ENCODE results near the gene MYRIP.

The MYRIP gene

DNA sequence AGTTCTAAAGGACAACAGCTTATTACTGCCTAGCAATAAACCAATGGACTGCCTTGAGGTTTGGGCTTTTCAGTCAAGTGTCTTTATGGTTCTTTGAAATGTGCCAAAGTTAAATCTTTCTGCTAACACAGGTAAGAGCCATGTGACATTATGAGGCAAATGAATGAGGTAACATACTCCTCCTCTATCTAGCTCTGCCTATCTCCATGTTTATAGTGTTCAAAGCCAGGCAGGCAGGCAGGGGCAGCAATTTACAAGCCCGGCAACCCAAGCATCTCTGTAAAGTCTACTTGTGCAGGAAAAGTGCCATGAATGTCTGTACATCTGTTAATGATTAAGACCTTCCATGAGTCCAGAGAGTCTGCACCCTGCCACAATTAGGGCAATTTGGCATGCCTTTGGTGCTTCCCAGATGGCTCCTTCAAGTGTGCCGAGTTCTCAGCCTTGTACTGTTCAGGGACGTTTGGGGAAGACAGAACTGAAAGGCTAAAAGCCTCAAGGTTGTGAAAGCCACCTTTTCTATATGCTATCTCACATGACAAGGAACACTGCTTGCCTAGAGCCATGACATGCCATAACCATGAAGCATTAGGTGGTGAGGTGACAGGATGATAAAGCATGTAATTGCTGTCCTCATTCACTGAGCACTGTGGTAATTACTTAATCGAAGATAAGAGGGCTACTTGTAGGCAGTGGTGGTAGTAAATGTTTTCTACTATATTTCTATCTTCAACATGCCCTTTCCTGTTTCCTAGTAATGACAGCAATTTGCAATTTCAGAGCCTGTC, 458.7 kb downstream of the MYRIP start:
- no peak overlapping the region for H3K4me3 ChIP-seq (ENCODE audit: insufficient read depth, low read length, poor library complexity, severe bottlenecking)
- H3K9ac ChIP-seq (ENCODE audit: low read length) = no peak overlapping the region
- no peak overlapping the region for H3K27ac ChIP-seq (ENCODE audit: low read depth, low read length)
- H3K79me2 ChIP-seq (ENCODE audit: insufficient read depth, low read length) = no peaks in the 10 kb centered on the region
- H3K36me3 ChIP-seq (ENCODE audit: low read length) = no peaks in the 10 kb centered on the region
- H4K20me1 ChIP-seq (ENCODE audit: low read depth, low read length) = no peaks in the 10 kb centered on the region
- no peak overlapping the region for H2AFZ ChIP-seq (ENCODE audit: low read depth, low read length, severe bottlenecking)
- H3K9me2 ChIP-seq (replicated peaks; ENCODE audit: insufficient read depth, low read length) = no peaks in the 10 kb centered on the region
- H3K9me3 ChIP-seq (ENCODE audit: insufficient read depth, low read length) = no peaks in the 10 kb centered on the region
- no peaks in the 10 kb centered on the region for H3F3A ChIP-seq (ENCODE audit: insufficient read depth)
- H3K27me3 ChIP-seq (ENCODE audit: low read length) = no peaks in the 10 kb centered on the region
- TF ChIP-seq, protein P1, sequence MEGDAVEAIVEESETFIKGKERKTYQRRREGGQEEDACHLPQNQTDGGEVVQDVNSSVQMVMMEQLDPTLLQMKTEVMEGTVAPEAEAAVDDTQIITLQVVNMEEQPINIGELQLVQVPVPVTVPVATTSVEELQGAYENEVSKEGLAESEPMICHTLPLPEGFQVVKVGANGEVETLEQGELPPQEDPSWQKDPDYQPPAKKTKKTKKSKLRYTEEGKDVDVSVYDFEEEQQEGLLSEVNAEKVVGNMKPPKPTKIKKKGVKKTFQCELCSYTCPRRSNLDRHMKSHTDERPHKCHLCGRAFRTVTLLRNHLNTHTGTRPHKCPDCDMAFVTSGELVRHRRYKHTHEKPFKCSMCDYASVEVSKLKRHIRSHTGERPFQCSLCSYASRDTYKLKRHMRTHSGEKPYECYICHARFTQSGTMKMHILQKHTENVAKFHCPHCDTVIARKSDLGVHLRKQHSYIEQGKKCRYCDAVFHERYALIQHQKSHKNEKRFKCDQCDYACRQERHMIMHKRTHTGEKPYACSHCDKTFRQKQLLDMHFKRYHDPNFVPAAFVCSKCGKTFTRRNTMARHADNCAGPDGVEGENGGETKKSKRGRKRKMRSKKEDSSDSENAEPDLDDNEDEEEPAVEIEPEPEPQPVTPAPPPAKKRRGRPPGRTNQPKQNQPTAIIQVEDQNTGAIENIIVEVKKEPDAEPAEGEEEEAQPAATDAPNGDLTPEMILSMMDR (IDR thresholded peaks at IDR 0.05; ENCODE audit: insufficient read depth, low read length, poor library complexity, severe bottlenecking) = no peak
- TF ChIP-seq EZH2phosphoT487 (conservative IDR thresholded peaks at IDR 0.05; ENCODE audit: low read length) = no peak
- H3K4me2 ChIP-seq (ENCODE audit: low read depth, low read length, poor library complexity, severe bottlenecking) = no peak overlapping the region

DNA sequence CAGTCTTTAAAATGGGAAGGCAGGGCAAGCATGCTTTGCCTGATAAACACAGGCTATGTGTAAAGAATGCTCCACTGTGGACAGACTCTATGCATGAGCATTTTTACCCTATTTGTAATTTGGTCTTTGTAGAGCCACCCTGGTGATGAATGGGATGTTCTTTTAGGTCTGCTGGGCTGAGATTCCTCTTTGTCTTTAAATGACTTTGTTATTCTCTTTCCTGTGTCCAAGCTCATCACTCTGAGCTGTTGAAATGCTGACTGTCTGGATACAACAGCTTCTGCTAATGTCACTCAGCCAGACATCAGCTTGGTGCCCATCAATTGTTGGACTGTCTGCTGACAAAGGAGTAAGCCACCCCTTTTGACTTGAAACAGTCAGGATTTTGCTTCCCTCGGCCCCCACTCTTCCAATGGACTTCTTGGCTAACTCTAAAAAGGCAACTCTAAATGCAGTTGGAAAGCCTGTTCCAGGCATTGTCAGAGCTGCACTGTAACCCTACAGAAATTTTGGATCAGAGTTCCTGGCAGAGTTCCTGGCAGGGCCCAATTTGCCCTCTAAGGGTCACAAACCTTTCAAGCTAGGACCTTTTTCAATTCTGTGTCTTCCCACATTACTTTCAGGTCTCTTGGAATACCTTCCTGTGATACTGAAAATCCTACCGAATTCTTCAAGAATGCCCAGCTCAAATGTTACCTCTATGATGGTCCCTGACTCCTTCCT, 459.6 kb downstream of the MYRIP start:
- no peaks in the 10 kb centered on the region for H3K27me3 ChIP-seq (ENCODE audit: low read length)
- no peak overlapping the region for H3K4me3 ChIP-seq (ENCODE audit: insufficient read depth, low read length, poor library complexity, severe bottlenecking)
- H3K9me2 ChIP-seq (replicated peaks; ENCODE audit: insufficient read depth, low read length) = no peaks in the 10 kb centered on the region
- no peak for TF ChIP-seq EZH2phosphoT487 (conservative IDR thresholded peaks at IDR 0.05; ENCODE audit: low read length)
- TF ChIP-seq, protein P1 (IDR thresholded peaks at IDR 0.05; ENCODE audit: insufficient read depth, low read length, poor library complexity, severe bottlenecking) = no peak
- H3K9ac ChIP-seq (ENCODE audit: low read length) = no peak overlapping the region
- H3K4me2 ChIP-seq (ENCODE audit: low read depth, low read length, poor library complexity, severe bottlenecking) = no peak overlapping the region
- H3F3A ChIP-seq (ENCODE audit: insufficient read depth) = no peaks in the 10 kb centered on the region
- no peaks in the 10 kb centered on the region for H3K36me3 ChIP-seq (ENCODE audit: low read length)
- no peaks in the 10 kb centered on the region for H3K79me2 ChIP-seq (ENCODE audit: insufficient read depth, low read length)
- H3K27ac ChIP-seq (ENCODE audit: low read depth, low read length) = no peak overlapping the region
- H3K9me3 ChIP-seq (ENCODE audit: insufficient read depth, low read length) = no peaks in the 10 kb centered on the region
- H2AFZ ChIP-seq (ENCODE audit: low read depth, low read length, severe bottlenecking) = no peak overlapping the region
- H4K20me1 ChIP-seq (ENCODE audit: low read depth, low read length) = no peaks in the 10 kb centered on the region

DNA sequence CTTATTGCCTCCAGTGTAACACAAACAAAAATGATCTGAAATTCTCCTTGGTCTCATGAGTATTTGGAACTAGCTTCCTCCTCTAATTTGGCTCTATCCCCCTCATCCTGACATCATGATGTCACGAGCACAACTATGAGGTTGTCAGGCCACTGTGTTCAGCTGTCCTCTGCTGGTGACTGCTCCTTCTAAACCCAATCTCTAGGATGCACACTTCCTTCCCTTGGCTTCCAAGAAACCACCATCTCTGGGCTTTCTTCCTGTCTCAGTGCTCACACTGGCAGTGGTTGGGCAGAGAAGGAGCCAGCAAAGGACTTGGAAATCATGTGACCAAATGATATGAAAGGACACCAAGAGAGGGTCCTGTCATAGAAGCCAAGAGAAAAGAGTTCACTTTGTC, 469.4 kb downstream of the MYRIP start:
- Histone ChIP-seq H2AFZ (ENCODE audit: low read depth, low read length, severe bottlenecking) (no peak overlapping the region), H3K79me2 (ENCODE audit: insufficient read depth, low read length) (no peaks in the 10 kb centered on the region), H3K4me3 (ENCODE audit: insufficient read depth, low read length, poor library complexity, severe bottlenecking) (no peak overlapping the region), H3K27me3 (ENCODE audit: low read length) (no peaks in the 10 kb centered on the region), H3K9me2 (replicated peaks; ENCODE audit: insufficient read depth, low read length) (no peaks in the 10 kb centered on the region), H3K27ac (ENCODE audit: low read depth, low read length) (no peak overlapping the region), H3K9ac (ENCODE audit: low read length) (no peak overlapping the region), H3K9me3 (ENCODE audit: insufficient read depth, low read length) (no peaks in the 10 kb centered on the region), H3F3A (ENCODE audit: insufficient read depth) (no peaks in the 10 kb centered on the region), H3K36me3 (ENCODE audit: low read length) (no peaks in the 10 kb centered on the region), H4K20me1 (ENCODE audit: low read depth, low read length) (no peaks in the 10 kb centered on the region), H3K4me2 (ENCODE audit: low read depth, low read length, poor library complexity, severe bottlenecking) (no peak overlapping the region)
- TF ChIP-seq, protein P1 (IDR thresholded peaks at IDR 0.05; ENCODE audit: insufficient read depth, low read length, poor library complexity, severe bottlenecking) = no peak
- no peak for TF ChIP-seq EZH2phosphoT487 (conservative IDR thresholded peaks at IDR 0.05; ENCODE audit: low read length)

All from SU-DHL-6 (cell line).